OCI-LY3 (cell line): ENCODE measurements around the gene RTN4IP1.

Experiments used
- CTCF ChIP-seq: fragments of 200-600, 300-600 bp; sonication (generic); IDR thresholded peaks from 2 replicates; pipeline ENCODE4 v1.5.1; 2014; ENCODE audit warnings: antibody characterized with exemption, low read length, low read depth
- EZH2phosphoT487 ChIP-seq: fragments of 200-600 bp; shearing (Covaris generic); IDR thresholded peaks from 2 replicates; pipeline ENCODE4 v1.6.1; 2018; ENCODE audit warnings: antibody characterized with exemption, mixed run types, low read depth

DNA sequence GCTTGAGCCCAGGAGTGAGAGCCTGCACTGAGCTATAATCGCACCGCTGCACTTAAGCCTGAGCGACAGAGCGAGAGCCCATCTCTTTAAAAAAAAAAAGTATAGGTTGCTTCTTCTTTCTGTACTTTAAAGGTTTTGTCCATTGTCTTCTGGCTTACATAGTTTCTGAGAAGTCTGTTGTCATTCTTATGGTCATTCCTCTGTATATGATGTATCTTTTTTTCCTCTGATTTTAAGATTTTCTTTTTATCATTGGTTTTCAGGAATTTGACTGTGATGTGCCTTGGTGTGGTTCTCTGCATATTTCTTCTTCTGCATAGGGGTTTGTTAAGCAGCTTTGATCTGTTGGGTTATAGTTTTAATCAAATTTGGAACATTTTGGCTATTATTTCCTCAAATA is 29.2 kb upstream of the RTN4IP1 start:
- TF ChIP-seq CTCF (no peak), EZH2phosphoT487 (no peak)
